Measurements from ENCODE around the gene MGLL. TPM values are rescaled to one million over a fixed set of nuclear protein-coding genes. Genes with fewer than 3 reads are reported as not detected.

MGLL gene
- total and polyA plus RNA-seq, 9 of the 15 experiments (the other 6 are each of a cell fraction or from before 2014, with no cell fraction given), result 0.12 to 0.32 (median 0.18) TPM; not detected in 6

DNA sequence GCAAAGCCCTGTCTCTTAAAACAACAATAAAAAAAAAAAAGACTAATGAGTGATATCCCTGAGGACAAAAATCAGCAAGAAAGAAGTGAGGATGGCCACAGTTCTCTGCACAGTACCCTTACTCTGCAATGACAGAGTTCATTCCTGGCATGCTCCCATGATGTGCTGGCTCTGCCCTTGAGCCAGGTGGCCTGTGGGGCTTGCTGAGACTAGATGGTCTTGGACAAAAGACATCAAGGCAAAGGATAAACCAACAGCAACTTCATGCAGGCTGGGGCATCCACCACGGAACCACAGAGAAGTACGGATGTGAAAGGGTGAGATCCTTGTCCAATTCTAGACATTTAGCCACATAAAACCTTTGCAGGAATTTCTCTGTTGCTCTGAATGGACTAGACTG, 12.7 kb downstream of the MGLL start (continued):
- TF ChIP-seq ZNF175 (CRISPR knock-in tag; IDR thresholded peaks at IDR 0.05; ENCODE audit: low read depth) (no peak), NRF1 (conservative IDR thresholded peaks at IDR 0.05 in 1 of 2, IDR thresholded peaks at IDR 0.05 in 1 of 2) (no peak)
- TF ChIP-seq, protein P1, sequence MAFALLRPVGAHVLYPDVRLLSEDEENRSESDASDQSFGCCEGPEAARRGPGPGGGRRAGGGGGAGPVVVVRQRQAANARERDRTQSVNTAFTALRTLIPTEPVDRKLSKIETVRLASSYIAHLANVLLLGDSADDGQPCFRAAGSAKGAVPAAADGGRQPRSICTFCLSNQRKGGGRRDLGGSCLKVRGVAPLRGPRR (CRISPR knock-in tag; IDR thresholded peaks at IDR 0.05), result no peak

DNA sequence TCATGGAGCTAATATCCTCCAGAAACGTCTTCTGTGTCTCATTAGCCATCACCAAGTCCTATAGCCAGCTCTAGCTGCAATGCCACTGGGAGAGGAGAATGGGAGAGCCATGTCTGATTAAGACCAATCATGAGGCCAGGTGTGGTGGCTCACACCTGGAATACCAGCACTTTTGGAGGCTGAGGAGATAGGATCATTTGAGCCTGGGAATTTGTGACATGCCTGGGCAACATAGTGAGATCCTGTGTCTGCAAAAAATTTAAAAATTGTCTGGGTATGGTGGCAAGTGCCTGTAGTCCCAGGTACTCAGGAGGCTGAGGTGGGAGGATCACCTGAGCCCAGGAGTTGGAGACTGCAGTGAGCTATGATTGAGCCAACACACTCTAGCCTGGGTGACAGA, 13.1 kb downstream of the MGLL start:
- H3K4me3 ChIP-seq, result no peak overlapping the region
- H3K27me3 ChIP-seq (ENCODE audit: control insufficient read depth in 2 of 2, insufficient read depth in 2 of 2, low read length in 2 of 2), result peaks cover 2 to 12% of the 10 kb centered on the region in 2 experiments; a peak in 3 of 5 replicates
- H2AFZ ChIP-seq (ENCODE audit: low read depth, low read length), result no peak overlapping the region
- no peak for ATAC-seq
- intact Hi-C loops (cut with micrococcal nuclease), result no loop called here
- DNase-seq (ENCODE audit: extremely low read depth in 1 of 4, low spot score in 3 of 4), result no peak
- in situ Hi-C loops (cut with MboI), result no loop called here
- no peaks in the 10 kb centered on the region for H4K20me1 ChIP-seq (replicated peaks; ENCODE audit: control insufficient read depth, insufficient read depth, low read length)
- no peaks in the 10 kb centered on the region for H3K36me3 ChIP-seq (ENCODE audit: control insufficient read depth, insufficient read depth, low read length)
- no peak overlapping the region for H3K4me2 ChIP-seq (ENCODE audit: insufficient read depth, low read length)
- FAIRE-seq, result no peak
- POLR2A ChIA-PET, result no interaction called here
- no TSS peak for BruUV-seq (replicated peaks)
- no peaks in the 10 kb centered on the region for H3K79me2 ChIP-seq (ENCODE audit: control insufficient read depth, insufficient read depth, low read length)
- H3K4me1 ChIP-seq (replicated peaks in 1 of 2; ENCODE audit: control insufficient read depth in 2 of 2, insufficient read depth in 2 of 2, low read length in 2 of 2), result no peaks in the 10 kb centered on the region
- TF ChIP-seq, protein P2, sequence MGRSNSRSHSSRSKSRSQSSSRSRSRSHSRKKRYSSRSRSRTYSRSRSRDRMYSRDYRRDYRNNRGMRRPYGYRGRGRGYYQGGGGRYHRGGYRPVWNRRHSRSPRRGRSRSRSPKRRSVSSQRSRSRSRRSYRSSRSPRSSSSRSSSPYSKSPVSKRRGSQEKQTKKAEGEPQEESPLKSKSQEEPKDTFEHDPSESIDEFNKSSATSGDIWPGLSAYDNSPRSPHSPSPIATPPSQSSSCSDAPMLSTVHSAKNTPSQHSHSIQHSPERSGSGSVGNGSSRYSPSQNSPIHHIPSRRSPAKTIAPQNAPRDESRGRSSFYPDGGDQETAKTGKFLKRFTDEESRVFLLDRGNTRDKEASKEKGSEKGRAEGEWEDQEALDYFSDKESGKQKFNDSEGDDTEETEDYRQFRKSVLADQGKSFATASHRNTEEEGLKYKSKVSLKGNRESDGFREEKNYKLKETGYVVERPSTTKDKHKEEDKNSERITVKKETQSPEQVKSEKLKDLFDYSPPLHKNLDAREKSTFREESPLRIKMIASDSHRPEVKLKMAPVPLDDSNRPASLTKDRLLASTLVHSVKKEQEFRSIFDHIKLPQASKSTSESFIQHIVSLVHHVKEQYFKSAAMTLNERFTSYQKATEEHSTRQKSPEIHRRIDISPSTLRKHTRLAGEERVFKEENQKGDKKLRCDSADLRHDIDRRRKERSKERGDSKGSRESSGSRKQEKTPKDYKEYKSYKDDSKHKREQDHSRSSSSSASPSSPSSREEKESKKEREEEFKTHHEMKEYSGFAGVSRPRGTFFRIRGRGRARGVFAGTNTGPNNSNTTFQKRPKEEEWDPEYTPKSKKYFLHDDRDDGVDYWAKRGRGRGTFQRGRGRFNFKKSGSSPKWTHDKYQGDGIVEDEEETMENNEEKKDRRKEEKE (IDR thresholded peaks at IDR 0.05; ENCODE audit: borderline replicate concordance in 1 of 2, control insufficient read depth in 1 of 2, low read depth in 2 of 2, low read length in 1 of 2), result no peak
- no peak for TF ChIP-seq ZNF143 (CRISPR knock-in tag; IDR thresholded peaks at IDR 0.05)
- no peak for TF ChIP-seq POLR2H (tag; IDR thresholded peaks at IDR 0.05; ENCODE audit: low read depth)
- no peak for TF ChIP-seq HEY1 (CRISPR knock-in tag; IDR thresholded peaks at IDR 0.05; ENCODE audit: borderline replicate concordance)
- TF ChIP-seq MYNN (IDR thresholded peaks at IDR 0.05), result no peak
- no peak for TF ChIP-seq MYNN (CRISPR knock-in tag; IDR thresholded peaks at IDR 0.05)
- no peak for TF ChIP-seq CBX3 (IDR thresholded peaks at IDR 0.05; ENCODE audit: borderline replicate concordance in 1 of 2, low read length in 2 of 2)
- TF ChIP-seq, protein P3, sequence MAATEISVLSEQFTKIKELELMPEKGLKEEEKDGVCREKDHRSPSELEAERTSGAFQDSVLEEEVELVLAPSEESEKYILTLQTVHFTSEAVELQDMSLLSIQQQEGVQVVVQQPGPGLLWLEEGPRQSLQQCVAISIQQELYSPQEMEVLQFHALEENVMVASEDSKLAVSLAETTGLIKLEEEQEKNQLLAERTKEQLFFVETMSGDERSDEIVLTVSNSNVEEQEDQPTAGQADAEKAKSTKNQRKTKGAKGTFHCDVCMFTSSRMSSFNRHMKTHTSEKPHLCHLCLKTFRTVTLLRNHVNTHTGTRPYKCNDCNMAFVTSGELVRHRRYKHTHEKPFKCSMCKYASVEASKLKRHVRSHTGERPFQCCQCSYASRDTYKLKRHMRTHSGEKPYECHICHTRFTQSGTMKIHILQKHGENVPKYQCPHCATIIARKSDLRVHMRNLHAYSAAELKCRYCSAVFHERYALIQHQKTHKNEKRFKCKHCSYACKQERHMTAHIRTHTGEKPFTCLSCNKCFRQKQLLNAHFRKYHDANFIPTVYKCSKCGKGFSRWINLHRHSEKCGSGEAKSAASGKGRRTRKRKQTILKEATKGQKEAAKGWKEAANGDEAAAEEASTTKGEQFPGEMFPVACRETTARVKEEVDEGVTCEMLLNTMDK (IDR thresholded peaks at IDR 0.05; ENCODE audit: borderline replicate concordance, insufficient read depth, low read depth, low read length, poor library complexity, severe bottlenecking), result no peak
- TF ChIP-seq, protein P1 (CRISPR knock-in tag; IDR thresholded peaks at IDR 0.05), result no peak
- no peak for TF ChIP-seq HMG20A (CRISPR knock-in tag; conservative IDR thresholded peaks at IDR 0.05)
- CTCF ChIA-PET (ENCODE audit: low intra/inter-chr PET ratio), result no interaction called here
- H3K9ac ChIP-seq (ENCODE audit: insufficient read depth in 1 of 2, low read depth in 2 of 2, low read length in 2 of 2), result no peak overlapping the region
- H3K9me3 ChIP-seq (replicated peaks; ENCODE audit: control insufficient read depth, insufficient read depth, low read depth, low read length), result no peaks in the 10 kb centered on the region
- no peak overlapping the region for H3K27ac ChIP-seq (ENCODE audit: extremely low read depth, low read depth, low read length)
- no peaks in the 10 kb centered on the region for H3K9me1 ChIP-seq (ENCODE audit: control insufficient read depth, insufficient read depth, low read length)
- 0% methylated on average over 1 of the region's 1 CpG for WGBS (ENCODE audit: insufficient coverage, low coverage, missing lambda C conversion rate)
